Activated CD4-positive, alpha-beta memory T cell treated with anti-CD3 and anti-CD28 coated beads for 36 hours (primary cell): ENCODE results near the gene REV3L. TPM values are rescaled to one million over a fixed set of nuclear protein-coding genes. Genes with fewer than 3 reads are reported as not detected.
"Not testable (repeated sequence)": the region's sequence is repeated elsewhere in the genome, so short reads cannot be mapped to it uniquely, and the experiment has no call there.

Experiments used
- CTCF ChIA-PET: fragments of 350-600 bp; sonication (Branson Sonifier 250); formaldehyde crosslinking; loops from one replicate; lab custom pipeline; 2021; ENCODE audit warnings: antibody characterized with exemption, inconsistent platforms; lab: Charles Lee
- POLR2A ChIA-PET: fragments of 350-600 bp; sonication (Branson Sonifier 250); formaldehyde crosslinking; loops from one replicate; lab custom pipeline; 2021; ENCODE audit warnings: antibody characterized with exemption; lab: Charles Lee
- DNase-seq: peaks from one replicate; pipeline ENCODE4 v3.0.0-alpha.2; 2020
- H3K27ac Mint-ChIP-seq: one replicate; pipeline ENCODE4 v1.8.0; 2021; ENCODE audit warnings: mixed read lengths
- H3K27me3 Mint-ChIP-seq: one replicate; pipeline ENCODE4 v1.8.0; 2021; ENCODE audit warnings: mixed read lengths
- H3K36me3 Mint-ChIP-seq: one replicate; pipeline ENCODE4 v1.8.0; 2021; ENCODE audit warnings: mixed read lengths
- H3K4me1 Mint-ChIP-seq: one replicate; pipeline ENCODE4 v1.8.0; 2021; ENCODE audit warnings: low read depth, mixed read lengths
- H3K4me3 Mint-ChIP-seq: one replicate; pipeline ENCODE4 v1.8.0; 2021; ENCODE audit warnings: mild to moderate bottlenecking, mixed read lengths
- H3K9me3 Mint-ChIP-seq: one replicate; pipeline ENCODE4 v1.8.0; 2021; ENCODE audit warnings: mixed read lengths
- intact Hi-C: fragments of 100-400 bp; cut with micrococcal nuclease; formaldehyde crosslinking; loops from one replicate; pipeline ENCODE4 v1.15.1; 2023
- total RNA-seq, 2 experiments: library from RNA; stranded (reverse); gene quantifications; one replicate each; pipeline ENCODE4 v1.2.3, GENCODE V29; 2021

The REV3L gene
- total RNA-seq, 2 experiments from 2014 or later = 13.9 to 15.0 TPM

- POLR2A ChIA-PET = no interaction called here
- CTCF ChIA-PET = no interaction called here
Measured at GRCh38 chr6:111517965-111518364, 34.9 kb upstream of the REV3L start.

GRCh38 chr6:111515259-111515658, 32.2 kb upstream of the REV3L start:
- ChIA-PET CTCF (no interaction called here), POLR2A (interaction anchor here (0.5 kb wide), 1 partner anchor 32 kb away, joined by 5 read pairs; the partner anchor contains the start of gene REV3L)
- Mint-ChIP-seq H3K9me3 (no peaks in the 10 kb centered on the region), H3K4me1 (peaks cover 3% of the 10 kb centered on the region), H3K36me3 (no peaks in the 10 kb centered on the region), H3K27ac (no peak overlapping the region), H3K27me3 (no peaks in the 10 kb centered on the region), H3K4me3 (no peak overlapping the region)
- intact Hi-C loops = no loop called here
- no peak for DNase-seq

More at GRCh38 chr6:111517965-111518364, 34.9 kb upstream of the REV3L start:
- Mint-ChIP-seq H3K4me1 (peaks cover 9% of the 10 kb centered on the region), H3K27ac (no peak overlapping the region), H3K4me3 (no peak overlapping the region), H3K27me3 (no peaks in the 10 kb centered on the region), H3K9me3 (no peaks in the 10 kb centered on the region), H3K36me3 (peaks cover 3% of the 10 kb centered on the region)
- intact Hi-C loops = no loop called here
- DNase-seq = no peak

GRCh38 chr6:111514531-111514930, 31.5 kb upstream of the REV3L start:
- H3K4me1 Mint-ChIP-seq, H3K27ac Mint-ChIP-seq, H3K36me3 Mint-ChIP-seq, DNase-seq, H3K9me3 Mint-ChIP-seq, H3K27me3 Mint-ChIP-seq, H3K4me3 Mint-ChIP-seq, POLR2A ChIA-PET, intact Hi-C loops, CTCF ChIA-PET: not testable (repeated sequence)

- intact Hi-C loops, POLR2A ChIA-PET, H3K27ac Mint-ChIP-seq, CTCF ChIA-PET, H3K36me3 Mint-ChIP-seq, H3K27me3 Mint-ChIP-seq, H3K4me3 Mint-ChIP-seq, DNase-seq, H3K9me3 Mint-ChIP-seq, H3K4me1 Mint-ChIP-seq: not testable (repeated sequence)
Measured at GRCh38 chr6:111507219-111507618, 24.2 kb upstream of the REV3L start.

- intact Hi-C loops, POLR2A ChIA-PET, CTCF ChIA-PET, DNase-seq, H3K4me1 Mint-ChIP-seq, H3K36me3 Mint-ChIP-seq, H3K4me3 Mint-ChIP-seq, H3K27ac Mint-ChIP-seq, H3K9me3 Mint-ChIP-seq, H3K27me3 Mint-ChIP-seq: not testable (repeated sequence)
Measured at GRCh38 chr6:111505498-111505897, 22.5 kb upstream of the REV3L start.

GRCh38 chr6:111503660-111504059, 20.6 kb upstream of the REV3L start:
- Mint-ChIP-seq H3K4me3 (no peak overlapping the region), H3K36me3 (peaks cover 3% of the 10 kb centered on the region), H3K9me3 (no peaks in the 10 kb centered on the region), H3K27ac (no peak overlapping the region), H3K4me1 (peaks cover 7% of the 10 kb centered on the region), H3K27me3 (no peaks in the 10 kb centered on the region)
- CTCF ChIA-PET = no interaction called here
- intact Hi-C loops = no loop called here
- POLR2A ChIA-PET = no interaction called here
- DNase-seq = no peak

GRCh38 chr6:111503194-111503593, 20.2 kb upstream of the REV3L start:
- DNase-seq = no peak
- CTCF ChIA-PET = interaction anchor here (1.1 kb wide), 1 partner anchor 244 kb away, joined by 3 read pairs; a partner anchor contains a TSS
- Mint-ChIP-seq H3K27ac (no peak overlapping the region), H3K27me3 (no peaks in the 10 kb centered on the region), H3K36me3 (peaks cover 3% of the 10 kb centered on the region), H3K9me3 (no peaks in the 10 kb centered on the region), H3K4me3 (no peak overlapping the region), H3K4me1 (peaks cover 7% of the 10 kb centered on the region)
- intact Hi-C loops = no loop called here
- POLR2A ChIA-PET = no interaction called here

- Mint-ChIP-seq H3K27ac (no peak overlapping the region), H3K36me3 (peaks cover 3% of the 10 kb centered on the region), H3K27me3 (no peaks in the 10 kb centered on the region), H3K4me3 (no peak overlapping the region), H3K4me1 (peaks cover 7% of the 10 kb centered on the region), H3K9me3 (no peaks in the 10 kb centered on the region)
- ChIA-PET CTCF (interaction anchor here (1.1 kb wide), 1 partner anchor 243 kb away, joined by 3 read pairs; a partner anchor contains a TSS), POLR2A (no interaction called here)
- intact Hi-C loops = no loop called here
- DNase-seq = no peak
Measured at GRCh38 chr6:111502154-111502553, 19.1 kb upstream of the REV3L start.

GRCh38 chr6:111499269-111499793, 16.3 kb upstream of the REV3L start:
- H3K9me3 Mint-ChIP-seq = no peaks in the 10 kb centered on the region
- no peaks in the 10 kb centered on the region for H3K36me3 Mint-ChIP-seq
- H3K27me3 Mint-ChIP-seq = no peaks in the 10 kb centered on the region
- H3K4me1 Mint-ChIP-seq = peaks cover 7% of the 10 kb centered on the region
- H3K4me3 Mint-ChIP-seq = no peak overlapping the region
- no peak for DNase-seq
- ChIA-PET POLR2A (no interaction called here), CTCF (interaction anchor here (1.8 kb wide), 1 partner anchor 21 kb away, joined by 6 read pairs; no protein-coding TSS in a partner anchor)
- intact Hi-C loops = no loop called here
- no peak overlapping the region for H3K27ac Mint-ChIP-seq

- H3K4me3 Mint-ChIP-seq = no peak overlapping the region
- no peaks in the 10 kb centered on the region for H3K27me3 Mint-ChIP-seq
- POLR2A ChIA-PET = no interaction called here
- H3K36me3 Mint-ChIP-seq = no peaks in the 10 kb centered on the region
- no peak overlapping the region for H3K27ac Mint-ChIP-seq
- DNase-seq = no peak
- H3K4me1 Mint-ChIP-seq = peaks cover 2% of the 10 kb centered on the region
- intact Hi-C loops = no loop called here
- CTCF ChIA-PET = no interaction called here
- H3K9me3 Mint-ChIP-seq = no peaks in the 10 kb centered on the region
Measured at GRCh38 chr6:111494951-111495635, 12.1 kb upstream of the REV3L start.

- Mint-ChIP-seq H3K9me3 (no peaks in the 10 kb centered on the region), H3K36me3 (peaks cover 3% of the 10 kb centered on the region), H3K27me3 (no peaks in the 10 kb centered on the region), H3K4me1 (peaks cover 13% of the 10 kb centered on the region), H3K4me3 (no peak overlapping the region), H3K27ac (no peak overlapping the region)
- intact Hi-C loops = no loop called here
- no peak for DNase-seq
- POLR2A ChIA-PET = no interaction called here
- CTCF ChIA-PET = no interaction called here
Measured at GRCh38 chr6:111492499-111492898, 9.5 kb upstream of the REV3L start.

- H3K27me3 Mint-ChIP-seq = no peaks in the 10 kb centered on the region
- H3K9me3 Mint-ChIP-seq = peaks cover 3% of the 10 kb centered on the region
- ChIA-PET CTCF (interaction anchor here (1.2 kb wide), 1 partner anchor 11 kb away, joined by 4 read pairs; no protein-coding TSS in a partner anchor), POLR2A (no interaction called here)
- peaks cover 32% of the 10 kb centered on the region for H3K4me1 Mint-ChIP-seq
- no peak overlapping the region for H3K27ac Mint-ChIP-seq
- no peak overlapping the region for H3K4me3 Mint-ChIP-seq
- peaks cover 11% of the 10 kb centered on the region for H3K36me3 Mint-ChIP-seq
- intact Hi-C loops = no loop called here
- no peak for DNase-seq
Measured at GRCh38 chr6:111490067-111490466, 7.0 kb upstream of the REV3L start.
